Peyer's patch (tissue), 4 donors: Measurements from ENCODE around the gene C1orf116. TPM values are rescaled to one million over a fixed set of nuclear protein-coding genes. Genes with fewer than 3 reads are reported as not detected.

ENCODE experiments used
- DNase-seq, 3 donors: peaks; one replicate each; pipeline ENCODE4 v3.0.0-alpha.2; 2017 to 2019
- H3K27ac ChIP-seq, 4 donors: fragments of 200-600 bp; sonication (generic); one replicate each; pipeline ENCODE4 v1.5.1; 2016 to 2019
- H3K27me3 ChIP-seq, 2 donors: fragments of 200-600 bp; sonication (generic); one replicate each; pipeline ENCODE4 v1.5.1; 2019
- H3K36me3 ChIP-seq, 3 donors: fragments of 200-600 bp; sonication (generic); one replicate each; pipeline ENCODE4 v1.5.1; 2016 to 2019
- H3K4me1 ChIP-seq, 4 donors: fragments of 200-600 bp; sonication (generic); one replicate each; pipeline ENCODE4 v1.5.1; 2016 to 2019
- H3K4me3 ChIP-seq, 4 donors: fragments of 200-600 bp; sonication (generic); 1 replicate in 3 of 4; 2 replicates in 1 of 4; pipeline ENCODE4 v1.5.1; 2016 to 2019; ENCODE audit warnings: mild to moderate bottlenecking in 1 of 4
- H3K9me3 ChIP-seq, 4 donors: fragments of 200-600 bp; sonication (generic); one replicate each; pipeline ENCODE4 v1.5.1; 2016 to 2019; ENCODE audit warnings: mild to moderate bottlenecking in 1 of 4
- POLR2A ChIP-seq, 2 donors: fragments of 450-650 bp; IDR thresholded peaks; one replicate each; pipeline ENCODE4 v1.5.1; 2017; ENCODE audit warnings: antibody characterized with exemption in 2 of 2, mild to moderate bottlenecking in 2 of 2, moderate library complexity in 2 of 2
- total RNA-seq, 4 donors: library from RNA; depleted of rRNA; stranded (reverse); fragments of >200 nt; gene quantifications; one replicate each; pipeline ENCODE4 v1.1.0, GENCODE V29; 2016
- TF ChIP-seq, protein P1 (sequence below), 6 experiments: fragments of 450-650 bp in 4 of 6; fragments of 200-600 bp in 2 of 6; sonication (generic) in 1 of 6; IDR thresholded peaks; one replicate each; pipeline ENCODE4 v1.5.1; 2017 to 2019; ENCODE audit warnings: antibody characterized with exemption in 6 of 6, mild to moderate bottlenecking in 3 of 6, moderate library complexity in 1 of 6

Gene C1orf116
- total RNA-seq, 4 donors from 2014 or later = 4.1 to 72.3 (median 56.7) TPM

DNA sequence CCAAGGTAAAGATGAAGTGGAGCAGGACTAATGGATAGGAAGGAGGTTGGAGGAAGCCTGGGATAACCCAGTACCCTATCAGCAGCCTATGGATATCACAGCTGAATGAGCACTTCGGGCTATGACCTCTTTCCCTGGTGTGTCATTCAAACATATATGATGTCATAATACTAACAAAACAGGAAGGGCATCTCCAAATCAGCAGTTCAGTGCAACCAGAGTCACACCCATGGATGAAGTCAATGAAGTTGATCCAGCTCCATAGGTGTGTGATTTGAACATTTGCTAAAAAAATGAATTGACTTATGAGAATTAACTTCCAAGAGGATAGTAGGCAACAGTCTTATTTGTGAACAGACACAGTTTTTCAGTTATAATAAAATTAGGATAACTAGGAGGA is 1.7 kb upstream of the C1orf116 start:
- peaks cover 0 to 7% (median 0%) of the 10 kb centered on the region in 4 donors for H3K4me1 ChIP-seq
- no peaks in the 10 kb centered on the region for H3K36me3 ChIP-seq
- H3K4me3 ChIP-seq = no peak overlapping the region
- TF ChIP-seq POLR2A (IDR thresholded peaks at IDR 0.05) = no peak
- TF ChIP-seq, protein P1, sequence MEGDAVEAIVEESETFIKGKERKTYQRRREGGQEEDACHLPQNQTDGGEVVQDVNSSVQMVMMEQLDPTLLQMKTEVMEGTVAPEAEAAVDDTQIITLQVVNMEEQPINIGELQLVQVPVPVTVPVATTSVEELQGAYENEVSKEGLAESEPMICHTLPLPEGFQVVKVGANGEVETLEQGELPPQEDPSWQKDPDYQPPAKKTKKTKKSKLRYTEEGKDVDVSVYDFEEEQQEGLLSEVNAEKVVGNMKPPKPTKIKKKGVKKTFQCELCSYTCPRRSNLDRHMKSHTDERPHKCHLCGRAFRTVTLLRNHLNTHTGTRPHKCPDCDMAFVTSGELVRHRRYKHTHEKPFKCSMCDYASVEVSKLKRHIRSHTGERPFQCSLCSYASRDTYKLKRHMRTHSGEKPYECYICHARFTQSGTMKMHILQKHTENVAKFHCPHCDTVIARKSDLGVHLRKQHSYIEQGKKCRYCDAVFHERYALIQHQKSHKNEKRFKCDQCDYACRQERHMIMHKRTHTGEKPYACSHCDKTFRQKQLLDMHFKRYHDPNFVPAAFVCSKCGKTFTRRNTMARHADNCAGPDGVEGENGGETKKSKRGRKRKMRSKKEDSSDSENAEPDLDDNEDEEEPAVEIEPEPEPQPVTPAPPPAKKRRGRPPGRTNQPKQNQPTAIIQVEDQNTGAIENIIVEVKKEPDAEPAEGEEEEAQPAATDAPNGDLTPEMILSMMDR (IDR thresholded peaks at IDR 0.05) = no peak
- no peaks in the 10 kb centered on the region for H3K27me3 ChIP-seq
- H3K9me3 ChIP-seq = no peaks in the 10 kb centered on the region
- DNase-seq = no peak
- no peak overlapping the region for H3K27ac ChIP-seq

DNA sequence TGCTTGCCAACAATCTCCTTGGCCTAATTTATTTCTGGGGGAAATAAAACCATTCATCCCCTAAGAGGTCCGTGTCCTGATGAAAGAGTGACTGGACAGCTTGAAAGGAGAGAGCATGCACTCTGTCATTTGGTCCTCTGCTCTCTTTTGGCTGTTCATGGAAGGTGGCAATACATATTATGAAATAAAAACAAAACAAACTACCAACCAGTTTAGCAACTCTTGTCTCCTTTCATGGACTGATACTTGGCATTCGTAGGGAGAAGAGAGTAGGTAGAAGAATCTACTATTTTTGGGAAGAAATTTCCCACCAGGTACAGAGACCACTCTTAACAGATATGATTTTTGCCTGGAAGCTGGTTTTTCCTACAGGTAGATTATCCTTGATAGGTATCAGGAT is 746 bp upstream of the C1orf116 start:
- DNase-seq = no peak
- H3K27me3 ChIP-seq = no peaks in the 10 kb centered on the region
- no peaks in the 10 kb centered on the region for H3K36me3 ChIP-seq
- H3K9me3 ChIP-seq = no peaks in the 10 kb centered on the region
- H3K4me3 ChIP-seq = no peak overlapping the region
- peaks cover 0 to 16% (median 0%) of the 10 kb centered on the region in 4 donors for H3K4me1 ChIP-seq
- peak overlapping the region in 2 of 4 donors; percentile 93 to 97 for H3K27ac ChIP-seq
- no peak for TF ChIP-seq POLR2A (IDR thresholded peaks at IDR 0.05)
- TF ChIP-seq, protein P1 (IDR thresholded peaks at IDR 0.05) = peak in 1 of 6 experiments; percentile 0

DNA sequence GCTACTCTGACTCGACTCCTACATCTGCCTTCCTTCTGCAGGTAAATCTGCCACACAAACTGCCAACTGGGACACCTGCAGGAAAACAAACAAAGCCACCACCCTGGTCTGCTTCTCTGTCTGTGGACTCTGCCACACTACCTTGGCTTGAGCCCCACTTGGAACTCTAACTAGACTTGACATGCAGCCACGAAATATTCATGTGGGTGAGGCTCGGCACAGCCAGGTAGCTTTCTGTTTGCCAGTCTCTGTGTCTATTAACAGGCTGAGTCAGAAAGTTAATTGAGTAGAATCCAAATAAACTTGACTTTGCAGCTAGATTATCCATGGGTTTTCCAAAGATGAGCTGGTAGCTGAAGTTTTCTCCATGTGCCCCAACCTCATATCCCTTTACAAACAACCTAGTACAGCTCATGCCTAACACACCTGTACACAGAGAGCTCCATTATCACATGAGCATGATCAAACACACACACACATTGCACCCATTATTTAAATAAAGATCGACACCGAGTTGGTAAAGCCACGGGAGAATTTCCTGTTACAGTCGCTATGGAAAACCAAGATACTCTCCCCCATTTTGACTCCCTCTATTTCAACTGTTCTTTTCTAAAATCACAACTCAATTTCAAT is 808 bp downstream of the C1orf116 start:
- peaks cover 0 to 17% (median 0%) of the 10 kb centered on the region in 4 donors for H3K4me1 ChIP-seq
- no peaks in the 10 kb centered on the region for H3K36me3 ChIP-seq
- H3K27ac ChIP-seq = peak overlapping the region in 3 of 4 donors; percentile 73 to 97 (median 93)
- TF ChIP-seq POLR2A (IDR thresholded peaks at IDR 0.05) = peak; percentile 24 to 85
- TF ChIP-seq, protein P1 (IDR thresholded peaks at IDR 0.05) = no peak
- peak in 2 of 3 donors; percentile 73 to 79 for DNase-seq
- H3K4me3 ChIP-seq = peak overlapping the region in 3 of 4 donors; percentile 14 to 67 (median 56)
- no peaks in the 10 kb centered on the region for H3K9me3 ChIP-seq
- no peaks in the 10 kb centered on the region for H3K27me3 ChIP-seq

DNA sequence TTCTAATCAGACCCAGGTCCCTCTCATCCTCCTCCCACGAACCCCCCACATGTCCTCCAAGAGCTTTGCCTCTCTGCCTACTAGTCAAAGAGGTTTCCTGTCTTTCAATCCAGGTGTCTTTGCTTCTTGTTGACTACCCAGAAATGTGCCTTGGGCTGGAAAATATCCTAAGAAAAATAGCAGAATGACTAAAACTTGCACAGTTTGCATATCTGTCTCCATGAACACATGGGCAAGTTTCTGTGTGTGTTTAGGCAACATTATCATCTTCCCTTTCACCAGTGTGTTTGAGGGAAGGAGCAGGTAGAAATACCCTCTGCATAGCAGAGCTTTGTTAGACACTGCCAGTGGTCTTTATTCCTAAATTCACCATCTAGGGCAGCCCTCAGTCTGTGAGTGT is 1.5 kb downstream of the C1orf116 start:
- H3K36me3 ChIP-seq = no peaks in the 10 kb centered on the region
- H3K9me3 ChIP-seq = no peaks in the 10 kb centered on the region
- no peak for DNase-seq
- H3K4me1 ChIP-seq = peaks cover 0 to 24% (median 0%) of the 10 kb centered on the region in 4 donors
- no peak for TF ChIP-seq POLR2A (IDR thresholded peaks at IDR 0.05)
- H3K27ac ChIP-seq = peak overlapping the region in 3 of 4 donors; percentile 73 to 97 (median 93)
- peak overlapping the region in 2 of 4 donors; percentile 56 to 67 for H3K4me3 ChIP-seq
- H3K27me3 ChIP-seq = no peaks in the 10 kb centered on the region

DNA sequence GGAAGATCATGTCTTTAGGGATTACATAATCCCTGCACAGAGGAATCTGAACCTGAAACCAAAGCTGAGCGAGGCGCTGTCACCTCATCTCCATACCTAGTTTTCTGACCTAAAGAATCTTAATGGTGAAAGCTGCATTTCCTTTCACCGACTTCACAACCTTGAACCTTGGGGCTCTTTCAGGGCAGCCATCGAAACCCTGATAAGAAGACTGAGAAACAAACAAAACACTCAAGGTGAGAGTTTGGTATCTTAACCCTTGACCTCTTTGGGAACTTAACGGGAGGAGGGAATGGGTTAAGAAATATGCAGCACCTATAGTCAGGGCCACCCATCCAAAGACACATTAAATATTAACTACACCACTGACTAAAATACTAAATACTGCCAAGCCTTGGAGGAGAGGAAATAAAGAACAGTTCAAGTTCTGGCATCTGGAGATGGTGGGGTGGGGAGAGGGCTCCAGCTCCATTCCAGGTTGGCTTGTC is 2.0 kb downstream of the C1orf116 start:
- Histone ChIP-seq H3K36me3 (no peaks in the 10 kb centered on the region), H3K27me3 (no peaks in the 10 kb centered on the region), H3K9me3 (no peaks in the 10 kb centered on the region), H3K4me3 (peak overlapping the region in 2 of 4 donors; percentile 56 to 67), H3K27ac (peak overlapping the region in 3 of 4 donors; percentile 73 to 97 (median 93)), H3K4me1 (peaks cover 0 to 28% (median under 1%) of the 10 kb centered on the region in 4 donors)
- peak in 1 of 3 donors; percentile 67 for DNase-seq
- TF ChIP-seq, protein P1 (IDR thresholded peaks at IDR 0.05) = no peak
- TF ChIP-seq POLR2A (IDR thresholded peaks at IDR 0.05) = peak in 1 of 2 donors; percentile 50
